ENCODE data around the gene HNRNPC.
"Not testable (repeated sequence)": the region's sequence is repeated elsewhere in the genome, so short reads cannot be mapped to it uniquely, and the experiment has no call there.

Gene HNRNPC

DNA sequence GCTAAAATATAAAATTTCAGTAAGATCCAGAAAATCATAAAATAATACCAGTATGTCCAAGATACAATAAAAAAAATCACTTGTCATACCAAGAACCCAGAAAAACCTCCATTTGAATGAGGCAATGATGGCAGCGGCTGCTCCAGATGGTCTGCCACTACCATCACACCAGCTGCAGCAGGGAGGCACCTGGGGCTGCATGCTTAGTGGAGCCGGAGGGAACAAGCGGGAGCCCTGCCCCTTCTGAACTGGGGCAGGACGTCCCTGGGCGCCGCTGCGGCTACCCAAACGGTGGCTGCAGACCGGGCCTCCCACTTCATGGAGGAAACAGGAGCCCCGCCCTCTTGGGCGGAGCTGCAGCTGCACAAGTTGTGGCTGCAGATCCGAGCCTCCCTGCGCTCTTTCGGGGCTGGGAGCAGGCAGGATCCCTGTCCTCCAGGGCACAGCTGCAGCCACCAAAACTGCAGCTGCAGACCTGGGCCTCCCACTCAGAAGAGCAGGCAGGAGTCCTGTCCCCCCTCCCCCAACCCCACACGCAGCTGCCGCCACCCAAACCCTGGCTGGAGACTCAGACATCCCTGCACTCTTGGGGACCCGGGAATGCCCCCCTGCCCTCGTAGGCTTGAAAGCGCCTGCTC, 77.3 kb downstream of the HNRNPC start:
- peak; percentile 18 for DNase-seq (ENCODE audit: low read depth)

DNA sequence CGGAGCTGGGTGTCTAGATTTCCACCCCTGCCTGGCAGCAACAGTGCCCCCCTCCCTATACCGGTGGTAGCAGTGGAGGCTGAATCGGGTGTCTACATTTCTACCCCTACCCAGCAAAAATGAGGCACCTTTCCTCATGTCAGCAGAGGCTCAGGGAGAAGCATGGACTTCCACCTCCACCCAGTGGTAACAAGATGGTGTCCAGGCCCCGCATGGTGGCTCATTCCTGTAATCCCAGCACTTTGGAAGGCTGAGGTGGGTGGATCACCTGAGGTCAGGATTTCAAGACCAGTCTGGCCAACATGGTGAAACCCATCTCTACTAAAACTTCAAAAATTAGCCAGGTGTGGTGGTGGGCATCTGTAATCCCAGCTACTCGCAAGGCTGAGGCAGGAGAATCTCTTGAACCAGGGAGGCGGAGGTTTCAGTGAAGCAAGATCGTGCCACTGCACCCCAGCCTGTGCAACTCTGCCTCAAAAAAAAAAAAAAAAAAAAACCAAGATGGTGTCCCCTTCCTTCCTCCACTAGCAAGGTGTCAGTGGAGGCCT, 77.9 kb downstream of the HNRNPC start:
- DNase-seq (ENCODE audit: low read depth), result no peak

DNA sequence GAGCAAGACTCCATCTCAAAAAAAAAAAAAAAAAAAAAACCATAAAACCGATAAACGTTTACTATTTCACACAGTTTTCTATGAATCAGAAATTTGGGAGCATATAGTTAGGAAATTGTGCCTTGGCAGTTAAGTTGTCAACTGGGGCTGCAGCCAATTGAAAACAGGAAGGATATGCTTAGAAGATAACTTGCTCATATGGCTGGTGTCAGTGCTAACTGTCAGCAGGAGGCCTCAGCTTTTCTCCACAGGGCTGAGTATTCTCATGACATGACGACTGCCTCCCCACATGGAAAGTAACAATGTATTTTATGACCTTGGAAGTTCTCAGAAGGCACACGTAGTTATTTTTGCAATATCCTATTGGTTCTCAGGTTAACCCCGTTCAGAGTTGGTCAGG, 83.8 kb downstream of the HNRNPC start:
- no peak for DNase-seq (ENCODE audit: low read depth)

DNA sequence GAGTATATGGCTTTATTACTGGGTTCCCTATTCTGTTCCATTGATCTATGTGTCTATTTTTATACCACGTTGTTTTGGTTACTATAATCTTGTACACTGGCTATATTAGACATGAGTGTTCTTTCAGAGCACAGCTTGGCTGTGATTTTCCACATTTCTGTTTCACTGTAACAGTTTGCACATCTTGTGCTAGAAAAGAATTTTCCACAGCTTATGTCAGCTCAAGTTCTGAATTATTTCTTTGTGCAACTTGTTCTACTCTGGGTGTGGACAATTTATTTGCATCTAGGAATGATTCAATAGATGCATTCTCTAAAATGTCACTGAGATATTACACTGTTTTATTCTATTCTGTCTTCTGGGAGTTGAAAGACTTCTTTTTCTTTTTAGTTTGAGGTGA, 85.0 kb downstream of the HNRNPC start:
- no peak for DNase-seq (ENCODE audit: low read depth)

DNA sequence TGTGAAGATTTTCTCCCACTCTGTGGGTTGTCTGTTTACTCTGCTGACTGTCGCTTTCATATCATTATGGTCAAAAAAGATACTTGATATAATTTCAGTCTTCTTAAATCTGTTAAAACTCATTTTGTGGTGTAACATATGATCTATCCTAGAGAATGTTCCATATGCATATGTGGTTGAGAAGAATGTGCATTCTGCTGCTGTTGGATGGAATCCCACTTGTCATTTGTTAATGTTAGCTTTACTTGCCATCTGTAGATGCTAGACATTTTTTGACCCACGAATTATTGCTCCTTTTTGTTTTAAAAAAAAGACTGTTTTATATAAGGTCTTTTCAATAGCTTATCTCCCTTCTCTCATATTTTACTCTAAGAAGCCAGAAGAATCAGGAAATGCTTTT, 87.1 kb downstream of the HNRNPC start:
- no peak for DNase-seq (ENCODE audit: low read depth)

DNA sequence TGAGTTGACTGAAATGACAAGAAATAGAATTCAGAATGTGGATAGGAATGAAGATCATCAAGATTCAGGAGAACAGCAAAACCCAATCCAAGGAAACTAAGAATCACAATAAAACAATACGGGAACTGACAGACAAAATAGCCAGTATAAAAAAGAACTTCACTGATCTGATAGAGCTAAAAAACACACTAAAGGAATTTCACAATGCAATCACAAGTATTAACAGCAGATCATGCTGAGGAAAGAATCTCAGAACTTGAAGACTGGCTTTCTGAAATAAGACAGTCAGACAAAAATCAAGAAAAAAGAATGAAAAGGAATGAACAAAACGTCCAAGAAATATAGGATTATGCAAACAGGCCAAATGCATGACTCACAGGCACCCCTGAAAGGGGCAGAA, 98.1 kb downstream of the HNRNPC start:
- DNase-seq (ENCODE audit: low read depth), result no peak

DNA sequence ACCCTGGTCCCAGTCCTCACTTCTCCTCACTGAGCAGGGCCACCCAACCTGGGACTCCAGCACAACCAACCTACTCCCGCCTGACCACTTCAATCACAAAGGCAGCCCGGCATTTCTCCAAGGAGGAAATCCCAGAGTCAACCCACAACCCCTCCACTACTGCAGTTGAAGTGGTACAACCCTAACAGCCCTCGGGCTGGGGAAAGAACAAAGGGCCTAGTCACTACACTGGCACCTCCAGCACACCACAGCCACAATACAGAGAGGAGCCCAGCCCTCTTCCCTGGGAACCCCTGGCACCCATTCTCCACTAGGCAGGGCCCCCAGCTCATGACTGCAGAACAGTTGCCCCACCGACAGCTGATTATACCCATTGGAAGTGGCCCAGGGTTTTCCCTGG, 99.7 kb downstream of the HNRNPC start:
- DNase-seq (ENCODE audit: low read depth), result no peak

DNA sequence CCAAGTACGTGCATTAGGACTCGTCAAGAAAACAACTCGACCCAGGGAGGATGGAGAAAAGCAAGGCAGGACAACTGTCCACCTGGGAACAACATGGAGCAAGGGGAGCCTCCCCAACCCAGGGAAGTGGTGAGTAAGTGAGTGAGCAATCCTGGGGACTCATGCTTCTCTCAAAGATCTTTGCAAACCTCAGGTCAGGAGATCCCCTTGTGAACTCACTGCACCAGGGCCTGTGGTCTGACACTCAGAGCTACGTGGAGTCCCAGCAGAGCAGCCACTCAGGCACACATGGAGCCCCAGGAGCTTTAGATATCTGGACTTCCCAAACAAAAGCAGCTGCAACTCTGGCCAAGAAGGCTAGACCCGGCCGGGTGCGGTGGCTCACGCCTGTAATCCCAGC, 101.2 kb downstream of the HNRNPC start:
- no peak for DNase-seq (ENCODE audit: low read depth)

DNA sequence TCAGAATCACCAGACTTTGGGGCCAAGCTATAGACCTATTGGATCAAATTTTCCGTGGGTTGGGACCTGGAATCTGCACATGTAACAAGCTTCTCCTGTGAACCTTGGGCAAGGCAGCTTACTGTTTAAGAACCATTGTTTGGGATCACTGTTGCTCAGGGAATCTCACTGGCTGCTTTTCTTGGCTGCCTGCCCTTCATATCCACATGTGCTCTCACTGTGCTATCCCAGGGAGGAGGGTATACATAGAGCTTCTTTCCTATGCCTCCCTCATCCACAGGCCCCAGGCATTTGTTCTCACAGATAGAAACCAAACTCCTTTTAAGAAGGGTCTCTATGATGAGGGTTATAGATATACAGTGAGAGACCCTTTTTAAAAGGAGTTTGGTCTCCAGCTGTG, 103.6 kb downstream of the HNRNPC start:
- not testable (repeated sequence) for DNase-seq (ENCODE audit: low read depth)

DNA sequence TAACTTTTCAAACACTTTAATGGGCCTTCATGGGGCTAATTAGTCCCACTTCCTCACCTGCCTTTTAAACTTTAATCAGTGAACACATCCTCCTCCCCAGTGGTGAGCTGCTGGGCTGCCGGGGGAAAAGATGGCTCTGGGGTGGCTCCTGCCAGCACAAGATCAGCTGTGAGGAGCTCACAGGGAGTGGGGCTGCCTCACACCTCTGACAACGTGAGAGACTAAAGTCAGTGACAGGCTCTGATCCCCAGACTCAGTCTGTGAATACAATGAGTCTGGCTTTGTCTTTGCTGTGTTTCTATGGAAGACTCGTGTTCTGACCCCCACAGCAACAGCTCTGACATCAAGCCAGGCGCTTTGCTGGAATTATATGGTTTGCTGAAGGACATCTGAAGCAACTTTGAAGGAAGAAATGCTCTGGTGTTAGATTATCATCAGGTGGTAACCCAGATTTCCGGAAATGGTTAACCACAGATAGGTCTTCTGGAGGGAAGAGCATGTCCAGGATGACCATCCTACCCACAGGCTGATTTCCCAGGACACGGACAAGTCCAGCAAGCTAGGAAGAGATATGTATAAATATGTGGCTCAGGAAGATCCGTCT, 104.1 kb downstream of the HNRNPC start:
- DNase-seq (ENCODE audit: low read depth), result not testable (repeated sequence)

DNA sequence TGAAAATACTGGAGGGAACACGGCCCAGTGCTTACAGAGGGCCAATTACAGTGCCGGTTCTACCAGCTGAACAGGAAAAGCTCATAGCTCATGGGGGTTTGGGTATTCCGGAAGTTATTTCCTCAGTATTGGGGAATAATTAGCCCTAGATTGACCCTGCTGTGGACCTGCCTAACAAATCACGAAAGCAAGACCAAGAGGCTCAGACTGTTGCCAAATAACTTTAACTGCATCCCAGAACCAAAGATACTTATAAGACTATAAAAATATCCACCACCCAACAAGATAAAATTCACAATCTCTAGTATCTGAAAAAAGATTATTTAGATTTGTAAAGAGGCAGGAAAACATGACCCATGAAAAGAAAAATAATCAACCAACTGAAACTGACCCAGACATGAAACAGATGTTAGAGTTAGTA, 105.4 kb downstream of the HNRNPC start:
- no peak for DNase-seq (ENCODE audit: low read depth)

DNA sequence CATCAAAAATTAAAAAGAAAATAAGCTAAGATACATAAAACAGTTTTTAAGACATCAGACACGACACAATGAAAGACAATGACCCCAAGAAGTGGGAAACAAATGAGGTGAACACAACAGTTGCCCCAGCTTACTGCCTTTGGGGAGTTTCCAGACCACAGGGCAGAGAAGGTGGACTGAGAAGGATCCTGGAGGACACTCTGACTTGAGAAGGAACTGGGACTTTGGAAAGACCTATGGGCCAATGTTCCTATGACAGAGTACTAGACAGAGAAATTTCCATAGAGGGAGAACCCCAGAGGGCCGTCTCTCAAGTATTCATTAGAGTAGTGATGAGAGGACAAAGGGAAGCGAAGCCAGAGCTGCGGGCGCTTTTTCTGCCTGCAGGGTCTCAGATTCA, 107.2 kb downstream of the HNRNPC start:
- no peak for DNase-seq (ENCODE audit: low read depth)

DNA sequence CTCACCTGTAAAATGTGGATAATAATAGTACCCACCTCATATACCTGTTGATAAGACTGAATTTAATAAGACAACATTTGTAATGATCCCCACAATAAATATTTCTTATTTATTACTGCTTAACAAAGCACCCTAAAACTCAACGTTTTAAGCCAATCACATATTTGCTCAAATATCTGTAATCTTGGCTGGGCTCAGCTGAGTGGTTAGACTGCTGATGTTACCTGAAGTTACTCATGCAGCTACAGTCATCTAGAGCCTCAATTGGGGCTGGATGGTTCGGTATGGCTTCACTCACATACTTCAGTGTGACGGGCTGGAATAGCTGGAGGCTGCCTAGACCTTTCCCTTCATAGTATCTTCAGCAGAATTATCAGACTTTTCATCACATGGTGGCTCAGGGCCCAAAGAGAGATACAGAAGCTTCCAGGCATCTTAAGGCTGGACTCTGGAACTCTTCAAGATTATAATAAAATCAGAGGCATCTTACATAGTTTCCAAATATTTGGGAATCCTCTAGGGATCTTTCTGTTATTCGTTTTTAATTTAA, 109.1 kb downstream of the HNRNPC start:
- no peak for DNase-seq (ENCODE audit: low read depth)
